Endodermal cell (in vitro differentiated cells): ENCODE results near the gene ISYNA1. TPM values are rescaled to one million over a fixed set of nuclear protein-coding genes. Genes with fewer than 3 reads are reported as not detected.

Experiments
- DNase-seq: peaks from one replicate; pipeline ENCODE4 v3.0.0-alpha.2; 2017
- H3K27ac ChIP-seq: 2 replicates; pipeline ENCODE4 v1.5.1; 2013; ENCODE audit warnings: mild to moderate bottlenecking, low read depth, low read length, moderate library complexity
- H3K27me3 ChIP-seq: 2 replicates; pipeline ENCODE4 v1.6.1; 2013; ENCODE audit warnings: mild to moderate bottlenecking, low read length, moderate library complexity; ENCODE audit not compliant: insufficient read depth, control insufficient read depth, poor library complexity, severe bottlenecking
- H3K36me3 ChIP-seq: 2 replicates; pipeline ENCODE4 v1.7.0; 2013; ENCODE audit warnings: mild to moderate bottlenecking, low read length, moderate library complexity; ENCODE audit not compliant: control insufficient read depth, insufficient read depth
- H3K4me1 ChIP-seq: one replicate; pipeline ENCODE4 v1.7.0; 2013; ENCODE audit warnings: low read length; ENCODE audit not compliant: control insufficient read depth, insufficient read depth
- H3K4me3 ChIP-seq: 2 replicates; pipeline ENCODE4 v1.5.1; 2013; ENCODE audit warnings: mild to moderate bottlenecking, low read length, moderate library complexity
- H3K9ac ChIP-seq: 2 replicates; pipeline ENCODE4 v1.6.1; 2013; ENCODE audit warnings: mild to moderate bottlenecking, low read length, moderate library complexity; ENCODE audit not compliant: poor library complexity, severe bottlenecking; ENCODE audit errors: extremely low read depth
- H3K9me3 ChIP-seq: 2 replicates; pipeline ENCODE4 v1.6.1; 2013; ENCODE audit warnings: mild to moderate bottlenecking, low read length, moderate library complexity; ENCODE audit not compliant: control insufficient read depth
- H3K27ac Mint-ChIP-seq: 2 replicates; pipeline ENCODE4 v1.8.0; 2020; ENCODE audit warnings: mixed read lengths
- H3K27me3 Mint-ChIP-seq: 2 replicates; pipeline ENCODE4 v1.8.0; 2021; ENCODE audit warnings: mild to moderate bottlenecking, mixed read lengths; ENCODE audit not compliant: insufficient read depth
- H3K36me3 Mint-ChIP-seq: 2 replicates; pipeline ENCODE4 v1.8.0; 2020; ENCODE audit warnings: low read depth, mixed read lengths
- H3K4me1 Mint-ChIP-seq: 2 replicates; pipeline ENCODE4 v1.8.0; 2020; ENCODE audit warnings: mixed read lengths
- H3K4me3 Mint-ChIP-seq: 2 replicates; pipeline ENCODE4 v1.8.0; 2020; ENCODE audit warnings: mild to moderate bottlenecking, moderate library complexity, mixed read lengths
- H3K9me3 Mint-ChIP-seq: 2 replicates; pipeline ENCODE4 v1.8.0; 2020; ENCODE audit warnings: mild to moderate bottlenecking, mixed read lengths
- CTCF ChIP-seq: fragments of 200-600 bp; sonication (generic); conservative IDR thresholded peaks from 2 replicates; pipeline ENCODE4 v1.5.0; 2021; ENCODE audit warnings: antibody characterized with exemption, mild to moderate bottlenecking
- WGBS, 2 experiments: methylation state at CpG; one replicate each; pipeline versions ENCODE4 v1.1.5 to v1.1.7; 2013; ENCODE audit warnings: missing lambda C conversion rate in 2 of 2, mixed read lengths in 1 of 2; ENCODE audit not compliant: insufficient coverage in 1 of 2, insufficient read length in 1 of 2; 5-methylcytosine and 5-hydroxymethylcytosine counted together
- total RNA-seq, 2 donors: library from RNA; stranded (reverse); fragmentation: NEBNext Ultra II Directional in 1 of 2; extraction: Animal tissue kit (Norgen Biotek cat#: 25700) in 1 of 2; gene quantifications; 2 replicates in 1 of 2; 3 replicates in 1 of 2; pipeline ENCODE4 v1.2.1, GENCODE V29; 2021

Gene ISYNA1
- total RNA-seq, 2 donors from 2014 or later = 156 to 212 TPM

DNA sequence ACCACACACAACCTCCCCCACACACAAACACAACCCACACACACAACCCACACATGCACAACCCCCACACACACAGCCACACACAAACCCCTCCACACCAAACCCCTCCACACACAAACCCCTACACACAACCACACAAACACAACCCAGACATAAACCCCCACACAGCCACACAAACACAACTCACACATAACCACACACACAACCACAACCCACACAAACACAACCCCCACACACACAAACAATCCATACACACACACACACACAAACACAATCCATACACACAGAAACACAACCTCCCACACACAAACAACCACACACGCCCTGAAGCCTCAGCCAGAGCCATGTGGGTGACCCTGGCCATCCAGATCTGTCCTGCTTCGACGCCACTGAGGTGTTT, 30.0 kb upstream of the ISYNA1 start:
- H3K27me3 Mint-ChIP-seq = no peaks in the 10 kb centered on the region
- Histone ChIP-seq H3K9me3 (no peaks in the 10 kb centered on the region), H3K4me1 (no peaks in the 10 kb centered on the region), H3K36me3 (peaks cover 3% of the 10 kb centered on the region), H3K4me3 (no peak overlapping the region), H3K27me3 (no peaks in the 10 kb centered on the region), H3K27ac (no peak overlapping the region), H3K9ac (no peak overlapping the region)
- no peak for TF ChIP-seq CTCF
- H3K4me1 Mint-ChIP-seq = peaks cover 9% of the 10 kb centered on the region
- 85 to 100% methylated on average over 1 to 3 of the region's 3 CpGs for WGBS, 2 experiments
- H3K27ac Mint-ChIP-seq = no peak overlapping the region
- DNase-seq = no peak
- H3K4me3 Mint-ChIP-seq = no peak overlapping the region
- H3K9me3 Mint-ChIP-seq = no peaks in the 10 kb centered on the region
- H3K36me3 Mint-ChIP-seq = peaks cover 15% of the 10 kb centered on the region

DNA sequence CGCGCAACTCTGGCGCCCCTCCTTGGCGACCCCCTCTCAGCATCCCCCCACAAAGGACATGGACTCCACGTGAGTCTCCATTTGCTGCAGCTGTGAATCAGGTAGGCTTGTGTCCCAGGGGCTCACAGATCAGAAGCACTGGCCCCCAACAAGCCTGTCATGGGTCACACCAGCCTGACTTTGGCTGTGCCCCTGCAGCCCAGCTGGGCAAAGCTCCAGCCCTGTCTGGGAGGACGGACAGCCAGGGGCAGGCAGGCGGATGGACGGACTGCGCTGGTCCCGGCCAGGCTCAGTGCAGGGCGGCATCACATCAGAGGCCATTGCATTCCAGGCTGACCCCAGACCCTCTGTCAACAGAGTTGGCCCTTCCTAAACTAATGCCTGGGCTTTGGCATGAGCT, 28.4 kb upstream of the ISYNA1 start:
- Histone ChIP-seq H3K27me3 (no peaks in the 10 kb centered on the region), H3K36me3 (peaks cover 7% of the 10 kb centered on the region), H3K4me3 (no peak overlapping the region), H3K4me1 (no peaks in the 10 kb centered on the region), H3K27ac (no peak overlapping the region), H3K9ac (no peak overlapping the region), H3K9me3 (no peaks in the 10 kb centered on the region)
- Mint-ChIP-seq H3K4me3 (no peak overlapping the region), H3K9me3 (no peaks in the 10 kb centered on the region), H3K27ac (no peak overlapping the region), H3K27me3 (no peaks in the 10 kb centered on the region), H3K36me3 (peaks cover 24% of the 10 kb centered on the region), H3K4me1 (peaks cover 9% of the 10 kb centered on the region)
- DNase-seq = no peak
- WGBS, 2 experiments = 95 to 100% methylated on average over 8 to 11 of the region's 11 CpGs
- no peak for TF ChIP-seq CTCF

DNA sequence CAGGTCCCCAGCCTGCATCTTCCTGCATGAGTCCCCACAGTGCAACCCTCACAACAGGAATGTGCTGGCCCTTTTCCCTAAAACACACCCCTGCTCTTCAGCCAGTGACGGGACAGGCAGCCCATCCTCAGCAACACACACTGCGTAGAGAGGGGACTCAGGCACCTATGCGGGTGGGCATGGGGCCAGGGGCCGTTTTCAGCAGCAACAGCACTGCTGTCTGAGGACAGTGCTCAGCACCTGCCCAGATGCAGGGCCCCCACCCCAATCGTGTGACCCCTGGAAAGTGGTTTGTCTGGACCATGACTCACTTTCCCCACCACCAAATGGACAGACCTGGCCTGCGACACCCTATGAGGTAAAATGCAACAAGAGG, 28.0 kb upstream of the ISYNA1 start:
- no peaks in the 10 kb centered on the region for H3K9me3 Mint-ChIP-seq
- no peak for DNase-seq
- no peaks in the 10 kb centered on the region for H3K27me3 Mint-ChIP-seq
- H3K4me1 Mint-ChIP-seq = peaks cover 9% of the 10 kb centered on the region
- H3K27ac ChIP-seq = no peak overlapping the region
- H3K27ac Mint-ChIP-seq = no peak overlapping the region
- no peak for TF ChIP-seq CTCF
- H3K36me3 Mint-ChIP-seq = peaks cover 27% of the 10 kb centered on the region
- H3K9me3 ChIP-seq = no peaks in the 10 kb centered on the region
- no peaks in the 10 kb centered on the region for H3K27me3 ChIP-seq
- no peak overlapping the region for H3K4me3 Mint-ChIP-seq
- H3K4me1 ChIP-seq = no peaks in the 10 kb centered on the region
- no peak overlapping the region for H3K9ac ChIP-seq
- 93 to 97% methylated on average over 4 to 6 of the region's 6 CpGs for WGBS, 2 experiments
- no peak overlapping the region for H3K4me3 ChIP-seq
- H3K36me3 ChIP-seq = peaks cover 10% of the 10 kb centered on the region
